SK-N-SH (cell line): ENCODE results near the gene DOK1. TPM values are rescaled to one million over a fixed set of nuclear protein-coding genes. Genes with fewer than 3 reads are reported as not detected.

ENCODE experiments used
- CTCF ChIA-PET: fragments of 300-600, 350-600 bp; formaldehyde crosslinking; extraction: SDS; loops from one replicate; lab custom pipeline; 2021; lab: Yijun Ruan, JAX
- POLR2A ChIA-PET: fragments of 350-600 bp; sonication (Branson Sonifier 250); formaldehyde crosslinking; extraction: SDS; loops from one replicate; lab custom pipeline; 2020; ENCODE audit warnings: antibody characterized with exemption, inconsistent platforms; lab: Yijun Ruan, JAX
- DNase-seq: peaks from one replicate; pipeline ENCODE4 v3.0.0; 2012
- H2AFZ ChIP-seq: fragments of 200-600 bp; sonication (generic); 2 replicates; pipeline ENCODE4 v1.8.1; 2016; ENCODE audit warnings: antibody characterized with exemption, mild to moderate bottlenecking, low read depth
- H3F3A ChIP-seq: fragments of 200-600 bp; sonication (generic); replicated peaks from 2 replicates; pipeline ENCODE3; 2016; ENCODE audit warnings: antibody characterized with exemption, mild to moderate bottlenecking; ENCODE audit not compliant: insufficient read depth
- H3K27ac ChIP-seq, 2 experiments: fragments of 200-500 bp in 1 of 2; fragments of 200-600 bp in 1 of 2; sonication (Bioruptor generic) in 1 of 2; sonication (generic), shearing (Covaris generic) in 1 of 2; 2 replicates each; pipeline versions ENCODE4 v1.5.1 to v1.6.1; 2014 to 2016; ENCODE audit warnings: low read depth in 2 of 2, inconsistent platforms in 1 of 2, low read length in 1 of 2, mild to moderate bottlenecking in 1 of 2, mixed read lengths in 1 of 2
- H3K27me3 ChIP-seq: fragments of 200-600 bp; sonication (generic), shearing (Covaris generic); 2 replicates; pipeline ENCODE4 v1.6.1; 2016; ENCODE audit warnings: mixed run types; ENCODE audit not compliant: insufficient read depth
- H3K36me3 ChIP-seq, 2 experiments: fragments of 200-500 bp in 1 of 2; fragments of 200-600 bp in 1 of 2; sonication (Bioruptor generic) in 1 of 2; sonication (generic) in 1 of 2; replicated peaks in 1 of 2; 2 replicates each; pipeline versions ENCODE3 to v1.5.1; 2014 to 2016; ENCODE audit warnings: low read length in 1 of 2, mild to moderate bottlenecking in 1 of 2; ENCODE audit not compliant: insufficient read depth in 2 of 2, control insufficient read depth in 1 of 2
- H3K4me1 ChIP-seq, 2 experiments: fragments of 200-500 bp in 1 of 2; fragments of 200-600 bp in 1 of 2; sonication (Bioruptor generic) in 1 of 2; sonication (generic), shearing (Covaris generic) in 1 of 2; 2 replicates each; pipeline versions ENCODE4 v1.5.1 to v1.6.1; 2014 to 2016; ENCODE audit warnings: low read depth in 1 of 2, low read length in 1 of 2, mixed run types in 1 of 2; ENCODE audit not compliant: insufficient read depth in 2 of 2, control insufficient read depth in 1 of 2
- H3K4me2 ChIP-seq: fragments of 200-600 bp; sonication (generic), shearing (Covaris generic); 2 replicates; pipeline ENCODE4 v1.6.1; 2017; ENCODE audit warnings: mixed run types
- H3K4me3 ChIP-seq, 2 experiments: fragments of 200-500 bp in 1 of 2; fragments of 200-600 bp in 1 of 2; sonication (Bioruptor generic) in 1 of 2; sonication (generic), shearing (Covaris generic) in 1 of 2; 2 replicates each; pipeline versions ENCODE4 v1.5.1 to v1.8.1; 2014 to 2016; ENCODE audit warnings: low read depth in 2 of 2, inconsistent platforms in 1 of 2, low read length in 1 of 2, mild to moderate bottlenecking in 1 of 2, mixed read lengths in 1 of 2, moderate library complexity in 1 of 2
- H3K79me2 ChIP-seq: fragments of 200-600 bp; sonication (generic); 2 replicates; pipeline ENCODE4 v1.8.1; 2017; ENCODE audit warnings: mild to moderate bottlenecking; ENCODE audit not compliant: insufficient read depth
- H3K9ac ChIP-seq: fragments of 200-600 bp; sonication (generic); 2 replicates; pipeline ENCODE4 v1.6.1; 2017; ENCODE audit warnings: mixed run types
- H3K9me2 ChIP-seq: fragments of 200-600 bp; sonication (generic); 2 replicates; pipeline ENCODE4 v1.6.1; 2017; ENCODE audit warnings: mixed run types
- H3K9me3 ChIP-seq: fragments of 200-600 bp; sonication (generic); 2 replicates; pipeline ENCODE4 v1.6.1; 2017; ENCODE audit warnings: mixed run types, mild to moderate bottlenecking, moderate library complexity
- H4K20me1 ChIP-seq: fragments of 200-600 bp; sonication (generic); 2 replicates; pipeline ENCODE4 v1.6.1; 2017; ENCODE audit warnings: mild to moderate bottlenecking, mixed run types; ENCODE audit not compliant: insufficient read depth
- CHD2 ChIP-seq: fragments of 150-350 bp; IDR thresholded peaks from 2 replicates; pipeline ENCODE4 v1.6.1; 2018; ENCODE audit warnings: low read length; ENCODE audit not compliant: partially characterized antibody
- EZH2phosphoT487 ChIP-seq: fragments of 200-600 bp; sonication (generic); IDR thresholded peaks from 2 replicates; pipeline ENCODE4 v1.6.1; 2017; ENCODE audit warnings: low read depth, mixed run types, mild to moderate bottlenecking, antibody characterized with exemption, moderate library complexity, borderline replicate concordance
- GABPA ChIP-seq: IDR thresholded peaks from 2 replicates; pipeline ENCODE4 v1.4.0; 2012; ENCODE audit warnings: low read depth, mild to moderate bottlenecking
- MAX ChIP-seq: IDR thresholded peaks from 2 replicates; pipeline ENCODE4 v1.4.0; 2012; ENCODE audit warnings: low read depth
- PBX3 ChIP-seq: IDR thresholded peaks from 2 replicates; pipeline ENCODE4; 2012
- POLR2AphosphoS5 ChIP-seq: IDR thresholded peaks from 2 replicates; pipeline ENCODE4 v1.6.1; 2012; ENCODE audit warnings: low read depth, low read length
- TAF1 ChIP-seq: IDR thresholded peaks from 2 replicates; pipeline ENCODE4 v1.6.1; 2012; ENCODE audit warnings: low read depth, mild to moderate bottlenecking, low read length, moderate library complexity, borderline replicate concordance
- TEAD4 ChIP-seq: IDR thresholded peaks from 2 replicates; pipeline ENCODE4 v1.4.0; 2012; ENCODE audit warnings: mild to moderate bottlenecking, borderline replicate concordance; ENCODE audit not compliant: insufficient read depth
- USF2 ChIP-seq: fragments of 150-350 bp; IDR thresholded peaks from 2 replicates; pipeline ENCODE4 v1.6.1; 2017; ENCODE audit warnings: antibody characterized with exemption, low read length, low read depth, borderline replicate concordance
- ZBTB33 ChIP-seq: IDR thresholded peaks from 2 replicates; pipeline ENCODE4 v1.4.0; 2012; ENCODE audit warnings: low read depth, borderline replicate concordance
- WGBS: methylation state at CpG from one replicate; pipeline ENCODE4 v1.1.6; 2017; ENCODE audit warnings: low lambda C conversion rate; 5-methylcytosine and 5-hydroxymethylcytosine counted together
- polyA plus RNA-seq, 3 experiments: library from polyadenylated mRNA; depleted of rRNA; stranded (reverse); fragments of >200 nt; gene quantifications; 2 replicates each; pipeline ENCODE4 v1.2.3, GENCODE V29; 2012

DOK1 gene
- polyA plus RNA-seq, 1 of the 3 experiments (the other 2 are of a cell fraction), result 25.3 TPM

GRCh38 chr2:74578408-74578807 is 23.9 kb downstream of the DOK1 start:
- WGBS, result 96% methylated on average over 3 of the region's 3 CpGs
- ChIA-PET POLR2A (no interaction called here), CTCF (interaction anchor here (1.0 to 7.3 kb wide), 3 partner anchors 10 to 96 kb away, joined by 3 to 75 read pairs (median 5); partner anchors contain the start of genes CCDC142 and TTC31)
- H4K20me1 ChIP-seq, result no peaks in the 10 kb centered on the region
- no peak overlapping the region for H2AFZ ChIP-seq
- DNase-seq, result no peak
- H3K9ac ChIP-seq, result no peak overlapping the region
- H3K4me3 ChIP-seq, result no peak overlapping the region
- no peaks in the 10 kb centered on the region for H3K79me2 ChIP-seq
- peaks cover 8 to 23% of the 10 kb centered on the region in 2 experiments for H3K4me1 ChIP-seq
- no peaks in the 10 kb centered on the region for H3K27me3 ChIP-seq
- no peak overlapping the region for H3K27ac ChIP-seq
- no peak overlapping the region for H3K4me2 ChIP-seq
- H3F3A ChIP-seq, result peaks cover 30% of the 10 kb centered on the region
- H3K9me2 ChIP-seq, result no peaks in the 10 kb centered on the region
- no peaks in the 10 kb centered on the region for H3K9me3 ChIP-seq
- TF ChIP-seq ZBTB33, result no peak
- TF ChIP-seq TEAD4, result no peak
- TF ChIP-seq CHD2, result no peak
- TF ChIP-seq TAF1, result no peak
- no peaks in the 10 kb centered on the region for H3K36me3 ChIP-seq

- Histone ChIP-seq H3K9ac (no peak overlapping the region), H3F3A (peaks cover 27% of the 10 kb centered on the region), H3K4me3 (no peak overlapping the region), H3K4me1 (peaks cover 6 to 19% of the 10 kb centered on the region in 2 experiments; a peak in 2 of 4 replicates), H3K27me3 (no peaks in the 10 kb centered on the region), H2AFZ (no peak overlapping the region), H3K9me3 (no peaks in the 10 kb centered on the region), H3K36me3 (no peaks in the 10 kb centered on the region), H3K4me2 (no peak overlapping the region), H3K9me2 (no peaks in the 10 kb centered on the region), H3K27ac (no peak overlapping the region), H4K20me1 (no peaks in the 10 kb centered on the region), H3K79me2 (no peaks in the 10 kb centered on the region)
- WGBS, result 79% methylated on average over 3 of the region's 3 CpGs
- no peak for DNase-seq
- no peak for TF ChIP-seq POLR2AphosphoS5
- no peak for TF ChIP-seq PBX3
- no peak for TF ChIP-seq EZH2phosphoT487
- TF ChIP-seq GABPA, result no peak
- TF ChIP-seq MAX, result no peak
- TF ChIP-seq TAF1, result no peak
- TF ChIP-seq USF2, result no peak
- ChIA-PET POLR2A (no interaction called here), CTCF (no interaction called here)
Measured at GRCh38 chr2:74581463-74581862, 26.9 kb downstream of the DOK1 start.
